ENCODE results near the gene JOSD2. TPM values are rescaled to one million over a fixed set of nuclear protein-coding genes. Genes with fewer than 3 reads are reported as not detected.
"Not testable (repeated sequence)": the region's sequence is repeated elsewhere in the genome, so short reads cannot be mapped to it uniquely, and the experiment has no call there.

The JOSD2 gene
- total RNA-seq, 2 experiments from 2014 or later, result 21.6 to 22.6 TPM

DNA sequence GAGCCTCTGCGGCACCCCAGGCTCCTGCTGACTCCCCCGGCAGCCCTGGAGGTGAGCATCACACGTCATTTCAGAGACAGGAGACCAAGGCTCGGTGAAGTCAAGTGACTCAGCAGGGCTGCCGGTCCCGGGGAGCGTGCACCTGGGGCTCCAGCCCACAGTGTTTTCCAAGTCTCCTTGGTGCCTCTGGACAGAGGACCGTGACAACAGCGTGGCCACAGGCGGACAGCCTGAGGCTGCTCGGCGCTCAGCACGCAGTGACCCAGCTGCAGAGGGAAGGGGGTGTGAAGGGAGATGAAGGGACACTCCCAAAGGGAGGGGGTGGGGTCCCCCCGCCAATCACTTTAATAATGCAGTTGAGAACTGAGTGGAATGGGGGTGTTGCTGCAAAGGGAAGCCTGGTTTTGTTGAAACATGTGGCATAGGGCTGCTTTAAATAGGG lies 20.2 kb upstream of the JOSD2 start:
- peaks cover 19% of the 10 kb centered on the region for H3K27me3 Mint-ChIP-seq
- no peak overlapping the region for H3K27ac Mint-ChIP-seq
- POLR2A ChIA-PET, result no interaction called here
- H3K4me3 Mint-ChIP-seq, result no peak overlapping the region
- peaks cover 14% of the 10 kb centered on the region for H3K9me3 Mint-ChIP-seq
- H3K4me1 Mint-ChIP-seq (ENCODE audit: low read depth), result no peaks in the 10 kb centered on the region
- peaks cover 9% of the 10 kb centered on the region for H3K36me3 Mint-ChIP-seq (ENCODE audit: low read depth)
- CTCF ChIA-PET, result no interaction called here
- DNase-seq, result no peak
- ATAC-seq, result no peak
- intact Hi-C loops (cut with micrococcal nuclease), result loop anchor here (10.0 kb wide), 2 partner anchors 74 to 254 kb away; no protein-coding TSS in a partner anchor
- TF ChIP-seq, protein P1, sequence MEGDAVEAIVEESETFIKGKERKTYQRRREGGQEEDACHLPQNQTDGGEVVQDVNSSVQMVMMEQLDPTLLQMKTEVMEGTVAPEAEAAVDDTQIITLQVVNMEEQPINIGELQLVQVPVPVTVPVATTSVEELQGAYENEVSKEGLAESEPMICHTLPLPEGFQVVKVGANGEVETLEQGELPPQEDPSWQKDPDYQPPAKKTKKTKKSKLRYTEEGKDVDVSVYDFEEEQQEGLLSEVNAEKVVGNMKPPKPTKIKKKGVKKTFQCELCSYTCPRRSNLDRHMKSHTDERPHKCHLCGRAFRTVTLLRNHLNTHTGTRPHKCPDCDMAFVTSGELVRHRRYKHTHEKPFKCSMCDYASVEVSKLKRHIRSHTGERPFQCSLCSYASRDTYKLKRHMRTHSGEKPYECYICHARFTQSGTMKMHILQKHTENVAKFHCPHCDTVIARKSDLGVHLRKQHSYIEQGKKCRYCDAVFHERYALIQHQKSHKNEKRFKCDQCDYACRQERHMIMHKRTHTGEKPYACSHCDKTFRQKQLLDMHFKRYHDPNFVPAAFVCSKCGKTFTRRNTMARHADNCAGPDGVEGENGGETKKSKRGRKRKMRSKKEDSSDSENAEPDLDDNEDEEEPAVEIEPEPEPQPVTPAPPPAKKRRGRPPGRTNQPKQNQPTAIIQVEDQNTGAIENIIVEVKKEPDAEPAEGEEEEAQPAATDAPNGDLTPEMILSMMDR (IDR thresholded peaks at IDR 0.05), result no peak

DNA sequence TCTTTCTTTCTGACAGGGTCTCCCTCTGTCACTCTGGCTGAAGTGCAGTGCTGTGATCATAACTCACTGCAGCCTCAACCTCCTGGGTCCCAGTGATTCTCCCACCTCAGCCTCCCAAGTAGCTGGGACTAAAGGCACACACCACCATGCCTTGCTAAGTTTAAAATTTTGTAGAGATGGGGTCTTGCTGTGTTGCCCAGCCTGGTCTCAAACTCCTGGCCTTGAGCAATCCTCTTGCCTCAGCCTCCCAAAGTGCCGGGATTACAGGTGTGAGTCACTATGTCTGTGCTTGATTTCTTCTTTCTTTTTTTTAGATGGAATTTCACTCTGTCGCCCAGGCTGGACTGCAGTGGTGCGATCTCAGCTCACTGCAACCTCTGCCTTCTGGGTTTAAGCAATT lies 17.1 kb upstream of the JOSD2 start:
- CTCF ChIA-PET, result interaction anchor here (0.9 to 2.1 kb wide), 3 partner anchors 10 to 28 kb away, joined by 3 to 10 read pairs (median 6); no protein-coding TSS in a partner anchor
- H3K4me3 Mint-ChIP-seq; H3K27ac Mint-ChIP-seq; intact Hi-C loops (cut with micrococcal nuclease); H3K9me3 Mint-ChIP-seq; ATAC-seq; POLR2A ChIA-PET; DNase-seq; H3K36me3 Mint-ChIP-seq (ENCODE audit: low read depth); H3K4me1 Mint-ChIP-seq (ENCODE audit: low read depth): not testable (repeated sequence)
- H3K27me3 Mint-ChIP-seq, result peaks cover 15% of the 10 kb centered on the region

DNA sequence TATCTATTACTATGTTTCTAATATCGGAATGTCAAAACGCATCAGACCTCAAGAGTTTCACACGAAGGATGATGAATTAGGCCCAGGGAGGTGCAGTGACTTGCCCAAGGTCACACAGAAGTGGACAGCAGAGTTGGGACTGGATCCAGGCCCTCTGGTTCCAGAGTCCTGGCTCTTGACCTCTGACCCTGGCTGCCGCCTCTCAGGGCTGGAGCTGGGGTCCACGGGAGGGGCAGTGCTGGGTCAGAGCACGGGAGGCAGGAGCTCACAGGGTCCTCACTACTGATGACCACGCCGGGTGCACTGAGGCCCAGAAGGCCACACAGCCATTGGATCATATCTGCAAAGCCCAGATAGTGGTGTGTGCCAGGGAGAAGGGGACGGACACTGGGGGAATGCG lies 11.9 kb upstream of the JOSD2 start:
- TF ChIP-seq, protein P1 (IDR thresholded peaks at IDR 0.05), result no peak
- no peak overlapping the region for H3K4me3 Mint-ChIP-seq
- no peaks in the 10 kb centered on the region for H3K9me3 Mint-ChIP-seq
- intact Hi-C loops (cut with micrococcal nuclease), result no loop called here
- H3K4me1 Mint-ChIP-seq (ENCODE audit: low read depth), result no peaks in the 10 kb centered on the region
- DNase-seq, result no peak
- no peak for ATAC-seq
- ChIA-PET CTCF (interaction anchor here (3.1 kb wide), 1 partner anchor 14 kb away, joined by 10 read pairs; no protein-coding TSS in a partner anchor), POLR2A (interaction anchor here (0.5 kb wide), 1 partner anchor 52 kb away, joined by 4 read pairs; no protein-coding TSS in a partner anchor)
- no peaks in the 10 kb centered on the region for H3K36me3 Mint-ChIP-seq (ENCODE audit: low read depth)
- no peak overlapping the region for H3K27ac Mint-ChIP-seq
- peaks cover 2% of the 10 kb centered on the region for H3K27me3 Mint-ChIP-seq

DNA sequence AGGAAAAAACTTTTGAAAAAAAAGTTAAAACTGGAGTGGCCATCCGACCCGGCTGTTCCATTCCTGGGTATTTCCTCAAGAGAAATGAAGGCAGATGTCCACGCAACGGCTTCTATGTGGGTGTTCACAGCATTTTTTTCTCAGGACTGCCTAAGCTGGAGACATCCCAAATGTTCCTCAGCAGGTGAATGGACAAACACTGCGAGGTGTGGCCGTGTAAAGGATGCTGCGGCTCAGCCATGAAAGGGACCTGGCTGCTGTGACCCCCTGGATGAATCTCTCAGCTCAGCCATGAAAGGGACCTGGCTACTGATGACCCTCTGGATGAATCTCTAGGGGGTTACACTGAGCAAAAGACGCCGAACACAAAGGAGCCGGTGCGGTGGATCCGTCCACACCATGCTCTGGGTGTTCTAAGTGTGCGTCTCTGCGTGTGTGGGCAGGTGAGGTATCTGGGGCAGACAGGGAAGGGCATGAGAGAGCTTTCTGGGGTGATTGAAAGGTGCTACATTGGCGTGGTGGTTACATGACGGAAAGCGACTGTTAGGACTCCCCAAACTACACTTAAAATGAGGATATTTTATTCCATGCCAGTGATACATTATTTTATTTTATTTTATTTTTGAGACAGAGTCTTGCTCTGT lies 10.0 kb upstream of the JOSD2 start:
- Mint-ChIP-seq H3K9me3 (no peaks in the 10 kb centered on the region), H3K27me3 (no peaks in the 10 kb centered on the region), H3K27ac (no peak overlapping the region)

DNA sequence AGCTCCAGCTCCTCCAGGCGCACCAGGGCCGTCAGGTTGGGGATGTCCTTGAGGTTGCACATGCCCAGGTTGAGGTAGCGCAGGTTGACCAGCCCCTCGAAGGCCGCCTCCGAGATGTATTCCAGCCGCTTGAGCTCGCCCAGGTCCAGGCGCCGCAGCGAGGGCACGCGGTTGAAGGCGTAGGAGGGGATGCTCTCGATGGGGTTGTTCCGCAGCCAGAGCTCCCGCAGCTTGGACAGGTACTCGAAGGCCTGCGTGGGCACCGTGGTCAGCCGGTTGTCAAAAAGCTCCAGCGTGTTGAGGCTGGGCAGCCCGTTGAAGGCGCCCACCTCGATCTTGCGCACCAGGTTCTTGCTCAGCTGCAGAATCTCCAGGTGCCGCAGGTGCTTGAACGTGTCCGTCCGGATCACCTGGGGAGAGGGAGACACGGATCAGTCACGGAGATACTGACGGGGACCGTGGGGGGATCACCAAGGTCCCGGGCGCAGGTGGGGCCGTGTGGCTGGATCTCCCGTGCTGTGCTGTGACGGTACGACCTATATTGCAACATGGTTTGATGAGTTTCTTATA lies 8.1 kb upstream of the JOSD2 start:
- ATAC-seq (no peak), DNase-seq (no peak)
- intact Hi-C loops (cut with micrococcal nuclease), result no loop called here
- CTCF ChIA-PET, result interaction anchor here (1.5 to 1.7 kb wide), 2 partner anchors 15 to 151 kb away, joined by 3 to 6 read pairs; no protein-coding TSS in a partner anchor
- TF ChIP-seq, protein P1 (IDR thresholded peaks at IDR 0.05), result no peak
- POLR2A ChIA-PET, result no interaction called here
- Mint-ChIP-seq H3K27ac (no peak overlapping the region), H3K36me3 (ENCODE audit: low read depth) (no peaks in the 10 kb centered on the region), H3K4me1 (ENCODE audit: low read depth) (peaks cover 2% of the 10 kb centered on the region), H3K4me3 (no peak overlapping the region), H3K27me3 (peaks cover 3% of the 10 kb centered on the region), H3K9me3 (no peaks in the 10 kb centered on the region)

More for the DNA sequence above, 10.0 kb upstream of the JOSD2 start:
- TF ChIP-seq, protein P1 (IDR thresholded peaks at IDR 0.05), result no peak
- intact Hi-C loops (cut with micrococcal nuclease), result no loop called here
- no peak for ATAC-seq
- Mint-ChIP-seq H3K4me3 (no peak overlapping the region), H3K4me1 (ENCODE audit: low read depth) (no peaks in the 10 kb centered on the region), H3K36me3 (ENCODE audit: low read depth) (no peaks in the 10 kb centered on the region)
- POLR2A ChIA-PET, result no interaction called here
- CTCF ChIA-PET, result interaction anchor here (3.1 kb wide), 1 partner anchor 16 kb away, joined by 10 read pairs; no protein-coding TSS in a partner anchor
- no peak for DNase-seq

All from activated CD8-positive, alpha-beta T cell treated with anti-CD3 and anti-CD28 coated beads for 36 hours (primary cell).